G401 (cell line): ENCODE data around the gene SOX18. TPM values are rescaled to one million over a fixed set of nuclear protein-coding genes. Genes with fewer than 3 reads are reported as not detected.

Experiments used
- DNase-seq: peaks from one replicate; pipeline ENCODE4 v3.0.0-alpha.2; 2015; ENCODE audit warnings: low spot score
- in situ Hi-C: cut with HindIII; loops from 2 replicates; pipeline ENCODE4 v1.10.0; 2016; ENCODE audit warnings: low sequenced_read_pairs, mixed read lengths
- total RNA-seq: library from RNA; depleted of rRNA; stranded (reverse); fragments of >200 nt; shearing (Covaris generic); gene quantifications from 2 replicates; pipeline ENCODE4 v1.2.3, GENCODE V29; 2014; rRNA removed

Gene SOX18
- total RNA-seq, 1 experiment from 2014 or later: 1.2 TPM

DNA sequence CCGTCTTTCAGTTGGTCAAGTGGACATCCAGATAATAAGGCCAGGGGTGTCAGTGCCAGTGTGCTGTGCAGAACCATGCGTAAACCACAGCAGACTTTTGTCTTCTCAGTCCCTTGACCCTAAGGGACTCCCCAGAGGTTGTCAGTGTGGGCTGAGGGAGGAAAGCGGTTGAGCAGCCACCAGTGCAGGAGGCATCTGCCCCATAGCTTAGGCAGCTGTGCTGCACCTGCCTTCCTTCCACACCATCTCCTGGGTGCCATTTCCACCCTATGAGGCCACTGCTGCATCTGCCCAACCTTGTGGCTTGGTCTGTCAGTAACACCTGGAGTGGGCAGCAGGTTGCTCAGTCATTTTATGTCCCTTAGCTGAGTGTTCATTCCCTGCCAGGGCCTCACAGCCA, 42.5 kb downstream of the SOX18 start:
- in situ Hi-C loops: no loop called here
- DNase-seq: no peak

GRCh38 chr20:64006490-64006889, 42.9 kb downstream of the SOX18 start:
- peak; percentile 51 for DNase-seq

GRCh38 chr20:64005394-64005793, 44.0 kb downstream of the SOX18 start:
- in situ Hi-C loops: no loop called here
- no peak for DNase-seq

More at GRCh38 chr20:64006490-64006889, 42.9 kb downstream of the SOX18 start:
- in situ Hi-C loops: no loop called here

- in situ Hi-C loops: no loop called here
Observed at GRCh38 chr20:64003960-64004725, 45.3 kb downstream of the SOX18 start.

GRCh38 chr20:64001607-64002011, 47.8 kb downstream of the SOX18 start:
- in situ Hi-C loops: no loop called here
- DNase-seq: peak; percentile 99

More at GRCh38 chr20:64003960-64004725, 45.3 kb downstream of the SOX18 start:
- DNase-seq: no peak

GRCh38 chr20:64000906-64001305, 48.5 kb downstream of the SOX18 start:
- DNase-seq: peak; percentile 96

More at GRCh38 chr20:64000906-64001305, 48.5 kb downstream of the SOX18 start:
- in situ Hi-C loops: no loop called here

Other genes starting within 250 kb of the SOX18 start
- gene ZBTB46, start 218.4 kb downstream of the SOX18 start, total RNA-seq: 39.7 and 42.5 TPM in 2 replicates
- gene ABHD16B, start 188.1 kb downstream of the SOX18 start, total RNA-seq: 0.74 TPM in 1 of 2 replicates, not detected in the other
- 129 and 141 TPM in 2 replicates for gene TPD52L2, start 184.4 kb downstream of the SOX18 start, total RNA-seq
- gene DNAJC5, start 154.5 kb downstream of the SOX18 start, total RNA-seq: 38.6 and 43.6 TPM in 2 replicates
- gene UCKL1, start 93.2 kb downstream of the SOX18 start, total RNA-seq: 19.9 and 20.1 TPM in 2 replicates
- gene ZNF512B, start 79.7 kb downstream of the SOX18 start, total RNA-seq: 5.5 and 5.9 TPM in 2 replicates
- 1.4 TPM in 1 of 2 replicates, not detected in the other for gene SAMD10, start 70.0 kb downstream of the SOX18 start, total RNA-seq
- gene PRPF6, start 68.5 kb downstream of the SOX18 start, total RNA-seq: 91.4 and 111 TPM in 2 replicates
- gene C20orf204, start 13.5 kb downstream of the SOX18 start, total RNA-seq: 0.81 and 1.8 TPM in 2 replicates
- gene TCEA2, start 13.6 kb upstream of the SOX18 start, total RNA-seq: 29.2 and 44.0 TPM in 2 replicates
- gene RGS19, start 29.9 kb upstream of the SOX18 start, total RNA-seq: 32.9 and 33.4 TPM in 2 replicates
- 4.2 and 5.0 TPM in 2 replicates for gene OPRL1, start 30.4 kb upstream of the SOX18 start, total RNA-seq
- gene LKAAEAR1, start 34.8 kb upstream of the SOX18 start, total RNA-seq: not detected in 2 replicates
- not detected in 2 replicates for gene NPBWR2, start 57.9 kb upstream of the SOX18 start, total RNA-seq
- gene MYT1, start 114.8 kb upstream of the SOX18 start, total RNA-seq: 0.12 and 0.20 TPM in 2 replicates
- gene PCMTD2, start 206.1 kb upstream of the SOX18 start, total RNA-seq: 64.1 and 68.2 TPM in 2 replicates